ENCODE measurements around the gene TIMM44.
"Not testable (repeated sequence)": the region's sequence is repeated elsewhere in the genome, so short reads cannot be mapped to it uniquely, and the experiment has no call there.

TIMM44 gene

DNA sequence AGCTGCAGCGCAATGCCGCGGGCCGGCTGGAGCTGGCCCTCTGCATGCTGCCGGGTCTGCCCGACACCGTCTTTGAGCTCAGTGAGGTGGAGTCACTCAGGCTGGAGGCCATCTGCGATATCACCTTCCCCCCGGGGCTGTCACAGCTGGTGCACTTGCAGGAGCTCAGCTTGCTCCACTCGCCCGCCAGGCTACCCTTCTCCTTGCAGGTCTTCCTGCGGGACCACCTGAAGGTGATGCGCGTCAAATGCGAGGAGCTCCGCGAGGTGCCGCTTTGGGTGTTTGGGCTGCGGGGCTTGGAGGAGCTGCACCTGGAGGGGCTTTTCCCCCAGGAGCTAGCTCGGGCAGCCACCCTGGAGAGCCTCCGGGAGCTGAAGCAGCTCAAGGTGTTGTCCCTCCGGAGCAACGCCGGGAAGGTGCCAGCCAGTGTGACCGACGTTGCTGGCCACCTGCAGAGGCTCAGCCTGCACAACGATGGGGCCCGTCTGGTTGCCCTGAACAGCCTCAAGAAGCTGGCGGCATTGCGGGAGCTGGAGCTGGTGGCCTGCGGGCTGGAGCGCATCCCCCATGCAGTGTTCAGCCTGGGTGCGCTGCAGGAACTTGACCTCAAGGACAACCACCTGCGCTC is 43.6 kb downstream of the TIMM44 start:
- no peak for DNase-seq (ENCODE audit: low read depth)

DNA sequence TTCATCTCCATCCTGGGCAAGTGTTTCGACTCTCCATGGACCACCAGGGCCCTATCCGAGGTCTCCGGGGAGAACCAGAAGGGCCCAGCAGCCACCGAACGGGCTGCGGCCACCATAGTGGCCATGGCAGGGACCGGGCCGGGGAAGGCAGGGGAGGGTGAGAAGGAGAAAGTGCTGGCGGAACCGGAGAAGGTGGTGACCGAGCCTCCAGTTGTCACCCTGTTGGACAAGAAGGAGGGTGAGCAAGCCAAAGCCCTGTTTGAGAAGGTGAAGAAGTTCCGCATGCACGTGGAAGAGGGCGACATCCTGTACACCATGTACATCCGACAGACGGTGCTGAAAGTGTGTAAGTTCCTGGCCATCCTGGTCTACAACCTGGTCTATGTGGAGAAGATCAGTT is 44.5 kb downstream of the TIMM44 start:
- DNase-seq (ENCODE audit: low read depth), result no peak

DNA sequence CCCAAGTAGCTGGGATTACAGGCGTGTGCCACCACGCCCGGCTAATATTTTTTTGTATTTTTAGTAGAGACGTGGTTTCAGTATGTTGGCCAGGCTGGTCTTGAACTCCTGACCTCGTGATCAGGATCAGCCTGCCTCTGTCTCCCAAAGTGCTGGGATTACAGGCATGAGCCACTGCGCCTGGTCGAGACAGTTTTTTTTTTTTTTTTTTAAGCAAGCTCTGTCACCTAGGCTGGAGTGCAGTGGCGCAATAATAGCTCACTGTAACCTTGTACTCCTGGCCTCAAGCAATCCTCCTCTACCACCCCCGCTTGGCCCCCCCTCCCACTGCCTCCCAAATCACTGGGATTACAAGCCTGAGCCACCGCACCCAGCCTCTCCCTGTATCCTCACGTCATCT is 46.2 kb downstream of the TIMM44 start:
- DNase-seq (ENCODE audit: low read depth), result no peak

DNA sequence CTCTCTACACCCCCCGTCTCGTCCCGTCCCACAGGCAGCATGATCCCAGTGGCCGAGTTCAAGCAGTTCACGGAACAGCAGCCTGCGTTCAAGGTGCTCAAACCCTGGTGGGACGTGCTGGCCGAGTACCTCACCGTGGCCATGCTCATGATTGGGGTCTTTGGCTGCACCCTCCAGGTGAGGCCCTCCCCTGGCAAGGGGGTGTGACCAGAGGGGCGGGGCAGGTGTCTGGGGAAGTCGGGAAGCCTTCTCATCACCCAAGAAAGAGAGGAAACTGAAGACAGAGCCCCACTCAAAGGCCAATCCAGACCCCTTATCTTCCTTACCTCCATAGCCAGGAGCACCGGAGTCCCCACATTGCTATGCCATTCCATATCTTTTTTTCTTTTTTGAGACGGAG is 47.9 kb downstream of the TIMM44 start:
- DNase-seq (ENCODE audit: low read depth), result no peak

DNA sequence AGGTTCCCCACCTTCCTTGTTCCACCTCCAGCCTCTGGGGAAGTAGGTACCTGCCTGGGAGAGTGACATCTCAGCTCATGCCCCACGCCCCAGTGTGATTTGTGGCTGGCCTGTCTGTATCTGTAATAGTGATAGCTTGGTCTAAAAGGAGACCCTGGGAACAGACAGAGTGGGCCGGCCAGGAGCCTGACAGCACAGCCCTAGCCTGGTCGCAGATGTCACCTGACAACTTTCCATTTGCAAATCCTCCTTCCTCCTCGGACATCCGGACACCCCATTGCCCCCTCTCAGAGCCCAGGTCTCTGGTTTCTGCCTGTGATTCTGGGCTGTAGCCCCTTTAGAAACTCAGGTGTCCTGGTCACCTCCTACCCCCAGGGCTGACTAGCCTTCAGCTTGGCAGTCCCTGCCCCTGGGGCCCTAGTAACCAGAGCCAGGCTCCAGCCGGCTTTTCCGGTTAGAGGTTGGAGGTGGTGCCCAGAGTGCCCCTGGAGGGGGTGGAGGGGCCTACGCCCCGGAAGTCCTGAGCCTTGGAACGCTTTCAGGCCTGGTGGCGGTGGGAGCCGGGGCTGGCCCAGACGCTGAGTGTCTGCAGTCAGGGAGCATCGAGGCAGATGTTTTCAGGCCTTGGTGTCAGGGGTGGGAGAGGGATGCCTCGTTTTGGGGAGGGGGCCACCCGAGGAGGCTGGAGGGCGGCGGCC is 48.7 kb downstream of the TIMM44 start:
- DNase-seq (ENCODE audit: low read depth), result no peak

DNA sequence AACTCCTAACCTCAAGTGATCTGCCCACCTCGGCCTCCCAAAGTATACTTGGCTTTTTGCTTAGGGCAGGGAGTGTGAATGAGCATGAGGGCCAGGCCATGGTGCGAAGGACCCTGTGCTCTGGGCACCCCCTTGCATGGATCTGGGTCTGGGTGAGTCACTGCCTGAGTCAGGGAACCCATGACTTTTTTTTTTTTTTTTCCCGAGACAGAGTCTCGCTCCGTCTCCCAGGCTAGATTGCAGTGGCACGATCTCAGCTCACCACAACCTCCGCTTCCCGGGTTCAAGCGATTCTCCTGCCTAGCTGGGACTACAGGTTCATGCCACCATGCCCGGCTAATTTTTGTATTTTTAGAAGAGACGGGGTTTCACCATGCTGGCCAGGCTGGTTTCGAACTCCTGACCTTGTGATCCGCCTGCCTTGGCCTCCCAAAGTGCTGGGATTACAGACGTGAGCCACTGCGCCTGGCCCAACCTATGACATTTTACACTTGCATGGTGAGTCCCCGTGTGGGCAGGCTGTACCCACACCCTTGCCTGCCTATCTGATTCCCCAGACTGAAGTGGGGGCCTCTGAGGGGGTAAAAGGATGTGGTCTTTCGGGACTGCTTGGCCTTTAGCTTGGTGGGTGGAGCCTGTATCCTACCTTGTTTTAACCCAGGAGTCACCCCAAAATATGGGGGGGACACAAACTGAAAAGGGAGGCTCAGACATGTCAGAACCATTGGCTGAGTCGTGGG is 49.9 kb downstream of the TIMM44 start:
- not testable (repeated sequence) for DNase-seq (ENCODE audit: low read depth)

DNA sequence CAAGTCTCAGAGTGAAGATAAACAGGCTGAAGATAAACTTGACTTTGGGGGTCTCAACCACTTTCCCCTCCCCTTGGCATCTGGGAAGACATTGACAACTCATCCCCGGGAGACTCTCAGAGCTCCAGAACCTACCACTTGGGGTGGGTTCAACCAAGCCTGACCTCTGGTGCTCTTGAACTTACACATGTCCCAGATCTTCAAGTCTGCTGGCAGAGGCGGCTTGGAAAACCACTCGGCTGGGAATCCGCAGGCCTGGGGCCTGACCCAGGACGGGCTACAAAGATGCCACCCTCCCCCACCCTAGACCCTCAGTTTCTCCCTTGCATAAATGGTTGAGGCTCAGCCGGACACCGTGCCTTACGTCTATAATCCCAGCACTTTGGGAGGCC is 54.6 kb downstream of the TIMM44 start:
- DNase-seq (ENCODE audit: low read depth), result no peak

DNA sequence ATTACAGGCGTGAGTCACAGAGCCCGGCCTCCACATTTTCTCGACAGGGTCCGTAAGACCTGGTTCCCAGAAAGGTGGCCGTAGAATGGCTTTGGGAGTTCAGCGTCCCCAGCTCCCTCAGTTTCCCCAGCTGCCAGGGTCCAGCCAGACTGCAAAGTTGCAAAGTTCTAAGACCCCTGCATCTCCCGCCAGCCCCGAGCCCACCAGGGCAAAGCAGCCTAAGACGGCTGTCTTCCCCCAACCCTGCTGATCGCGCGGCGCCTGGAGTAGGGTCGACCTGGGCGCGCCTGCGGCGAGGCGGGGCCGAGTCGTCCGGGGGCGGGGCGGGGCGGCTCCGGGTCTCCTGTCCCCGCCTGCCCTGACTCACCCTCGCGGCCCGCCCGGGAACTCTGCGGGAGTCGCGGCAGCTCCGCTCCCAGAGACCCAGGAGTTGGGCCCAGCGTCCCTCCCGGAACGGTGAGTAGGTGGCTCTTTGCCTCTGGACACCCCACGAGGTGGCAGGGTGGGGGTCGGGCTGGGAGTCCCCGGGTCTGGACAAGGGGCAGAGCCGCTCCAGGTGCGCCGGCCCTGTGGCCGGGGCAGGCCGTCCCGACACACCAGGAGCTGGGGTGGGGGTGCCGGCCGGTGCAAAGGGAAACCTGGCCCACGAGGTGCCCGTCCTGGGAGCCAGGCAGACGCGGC is 55.2 kb downstream of the TIMM44 start, which contains the start of gene LRRC8E:
LRRC8E (plus strand) TSS at position 366 of the 681 bp plus-strand sequence. CDS start 7,094 bp downstream, outside the sequence.
- no peak for DNase-seq (ENCODE audit: low read depth)

DNA sequence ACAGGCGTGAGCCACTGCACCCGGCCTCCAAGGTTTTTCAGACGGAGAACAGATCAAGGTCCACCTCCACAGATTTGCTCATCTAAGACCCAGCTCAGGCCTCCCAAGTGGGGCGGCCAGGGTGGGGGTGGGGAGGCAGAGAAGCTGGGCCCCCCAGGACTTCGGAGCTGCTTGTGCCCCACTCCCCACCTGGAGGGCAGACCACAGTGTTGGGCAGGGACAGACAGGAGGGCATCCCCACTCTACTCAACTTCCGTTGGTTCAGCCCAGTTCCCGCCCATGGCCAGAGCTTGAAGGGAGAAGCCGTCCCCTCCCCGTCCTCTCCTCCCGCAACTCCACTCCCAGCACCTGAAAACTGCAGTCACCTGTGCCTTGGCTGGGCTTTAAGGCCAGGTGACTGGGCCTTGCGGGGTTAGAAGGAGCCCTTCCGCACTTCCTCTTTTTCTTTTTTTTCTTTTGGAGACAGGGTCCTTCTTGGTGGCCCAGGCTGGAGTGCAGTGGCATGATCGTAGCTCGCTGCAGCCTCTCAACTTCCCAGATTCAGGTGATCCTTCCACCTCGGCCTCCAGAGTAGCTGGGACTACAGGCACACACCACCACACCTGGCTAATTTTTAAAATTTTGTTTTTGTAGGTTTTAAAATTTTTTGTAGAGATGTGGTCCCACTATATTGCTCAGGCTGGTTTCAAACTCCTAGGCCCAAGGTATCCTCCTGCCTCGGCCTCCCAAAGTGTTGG is 55.9 kb downstream of the TIMM44 start:
- no peak for DNase-seq (ENCODE audit: low read depth)

DNA sequence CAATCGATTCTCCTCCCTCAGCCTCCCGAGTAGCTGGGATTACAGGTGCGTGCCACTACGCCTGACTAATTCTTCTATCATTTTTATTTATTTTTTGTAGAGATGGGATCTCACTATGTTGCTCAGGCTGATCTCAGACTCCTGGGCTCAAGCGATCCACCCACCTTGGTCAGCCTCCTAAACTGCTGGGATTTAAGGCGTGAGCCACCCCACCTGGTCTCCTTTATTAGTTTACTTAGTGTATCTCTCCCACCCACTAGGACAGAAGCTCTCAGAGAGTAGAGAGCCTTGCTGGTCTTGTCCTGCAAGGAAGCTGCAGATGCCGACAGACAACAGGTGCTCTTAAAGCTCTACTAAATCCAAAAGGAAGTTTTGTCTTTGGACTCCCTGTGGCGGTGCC is 57.6 kb downstream of the TIMM44 start:
- DNase-seq (ENCODE audit: low read depth), result no peak

DNA sequence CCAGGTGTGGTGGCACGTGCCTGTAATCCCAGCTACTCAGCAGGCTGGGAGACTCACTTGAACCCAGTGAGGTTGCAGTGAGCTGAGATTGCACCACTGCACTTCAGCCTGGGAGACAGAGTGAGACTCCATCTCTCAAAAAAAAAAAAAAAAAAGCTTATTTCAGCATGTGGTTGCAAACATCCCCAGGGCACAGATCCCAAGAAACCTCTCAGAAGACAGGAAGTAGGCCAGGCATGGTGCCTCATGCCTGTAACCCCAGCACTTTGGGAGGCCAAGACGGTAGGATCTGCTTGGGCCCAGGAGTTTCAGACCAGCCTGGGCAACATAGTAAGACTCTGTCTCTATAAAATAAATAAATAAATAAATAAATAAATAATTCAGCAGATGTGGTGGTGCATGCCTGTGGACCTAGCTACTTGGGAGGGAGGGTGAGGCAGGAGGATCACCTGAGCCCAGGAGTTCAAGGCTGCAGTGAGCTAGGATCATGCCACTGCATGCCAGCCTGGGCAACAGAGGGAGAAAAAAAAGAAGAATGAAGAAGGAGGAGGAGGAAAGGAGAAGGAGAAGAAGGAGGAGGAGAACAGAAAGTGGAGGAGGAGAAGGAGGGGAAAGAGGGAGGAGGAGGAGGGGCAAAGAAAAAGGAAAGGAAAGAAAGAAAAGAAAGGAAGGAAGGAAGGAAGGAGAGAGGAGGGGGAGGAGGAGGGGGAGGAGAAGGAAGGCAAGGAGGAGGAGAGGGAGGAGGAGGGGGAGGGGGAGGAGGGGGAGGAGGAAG is 59.5 kb downstream of the TIMM44 start:
- DNase-seq (ENCODE audit: low read depth), result no peak

DNA sequence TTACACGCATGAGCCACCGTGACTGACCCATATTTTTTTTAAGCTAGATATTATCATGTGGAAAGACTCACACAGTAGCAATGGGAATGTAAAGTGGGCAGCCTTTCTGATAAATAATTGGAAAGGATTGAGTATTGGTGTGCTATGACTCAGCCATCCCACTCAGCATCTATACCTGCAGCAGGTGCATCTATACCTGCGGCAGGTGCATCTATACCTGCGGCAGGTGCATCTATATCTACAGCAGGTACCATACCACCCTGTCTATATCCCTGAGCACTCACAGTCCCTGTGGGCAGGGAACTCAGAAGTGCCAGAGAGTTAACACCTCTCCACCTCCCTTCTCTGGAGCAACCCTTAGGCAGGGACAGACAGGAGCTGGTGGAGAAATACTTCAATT is 60.4 kb downstream of the TIMM44 start:
- DNase-seq (ENCODE audit: low read depth), result no peak

DNA sequence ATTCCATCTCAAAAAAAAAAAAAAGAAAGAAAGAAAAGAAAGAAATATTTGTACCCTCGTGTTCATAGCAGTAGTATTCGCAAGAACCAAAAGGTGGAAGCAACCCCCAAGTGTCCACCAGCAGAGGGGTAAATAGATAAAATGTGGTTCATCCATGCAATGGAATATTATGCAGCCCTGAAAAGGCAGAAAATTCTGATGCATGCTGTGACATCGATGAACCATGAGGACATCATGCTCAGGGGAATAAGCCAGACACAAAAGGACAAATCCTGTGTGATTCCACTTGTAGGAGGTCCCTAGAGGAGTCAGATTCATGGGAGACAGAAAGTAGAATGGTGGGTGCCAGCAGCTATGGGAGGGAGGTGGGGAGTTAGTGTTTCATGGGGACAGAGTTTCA is 61.6 kb downstream of the TIMM44 start:
- no peak for DNase-seq (ENCODE audit: low read depth)

DNA sequence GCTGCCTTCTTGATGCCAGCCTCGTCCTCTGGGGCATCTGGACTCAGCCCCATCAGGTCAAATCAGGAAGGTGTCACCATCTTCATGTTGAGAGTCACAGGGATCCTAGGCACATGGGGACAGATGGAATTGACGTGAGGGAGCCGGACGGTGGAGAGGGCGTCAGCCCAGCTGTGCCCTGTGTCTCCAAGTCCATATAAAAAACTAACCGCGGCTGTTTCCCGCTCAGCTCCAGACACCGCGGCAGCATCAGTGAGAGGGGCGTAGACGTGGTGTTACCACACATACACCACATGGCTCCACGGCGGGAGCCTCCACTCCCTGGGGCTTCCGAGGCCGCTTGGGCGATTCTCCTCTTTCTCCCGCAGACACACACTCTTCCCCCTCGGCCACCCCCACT is 63.6 kb downstream of the TIMM44 start:
- DNase-seq (ENCODE audit: low read depth), result no peak

DNA sequence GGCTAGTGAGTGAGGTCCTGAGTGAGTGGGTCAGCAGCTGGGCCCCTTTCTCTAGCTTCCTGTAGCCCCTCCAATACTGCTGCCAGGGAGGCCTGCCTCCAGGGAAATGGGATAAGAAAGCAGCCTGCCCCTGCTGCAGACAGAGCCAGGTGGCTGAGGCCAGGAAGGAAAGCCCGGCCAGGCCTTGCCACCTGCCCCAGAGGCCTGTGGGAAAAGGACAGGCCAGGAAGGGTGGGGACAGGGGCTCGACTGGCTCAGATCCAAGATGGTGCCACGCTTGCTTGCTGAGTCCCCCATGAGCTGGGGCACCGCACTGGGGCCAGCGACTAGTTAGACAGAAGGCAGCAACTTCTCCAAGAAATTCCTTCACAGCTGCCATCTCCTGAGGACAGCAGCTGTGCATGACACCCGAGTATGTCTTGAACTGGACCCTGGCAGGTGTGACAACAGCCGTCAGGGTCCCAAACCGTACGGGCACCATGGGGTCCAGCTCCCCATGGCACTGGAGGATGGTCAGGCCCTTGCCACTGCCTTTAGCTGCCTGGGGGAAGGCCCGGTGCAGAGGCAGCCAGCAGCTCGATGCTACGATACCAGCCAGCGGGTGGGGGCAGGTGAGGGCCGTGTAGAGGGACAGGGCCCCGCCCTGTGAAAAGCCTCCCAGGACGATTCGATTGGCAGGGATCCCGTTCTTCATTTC is 64.2 kb downstream of the TIMM44 start:
- no peak for DNase-seq (ENCODE audit: low read depth)

DNA sequence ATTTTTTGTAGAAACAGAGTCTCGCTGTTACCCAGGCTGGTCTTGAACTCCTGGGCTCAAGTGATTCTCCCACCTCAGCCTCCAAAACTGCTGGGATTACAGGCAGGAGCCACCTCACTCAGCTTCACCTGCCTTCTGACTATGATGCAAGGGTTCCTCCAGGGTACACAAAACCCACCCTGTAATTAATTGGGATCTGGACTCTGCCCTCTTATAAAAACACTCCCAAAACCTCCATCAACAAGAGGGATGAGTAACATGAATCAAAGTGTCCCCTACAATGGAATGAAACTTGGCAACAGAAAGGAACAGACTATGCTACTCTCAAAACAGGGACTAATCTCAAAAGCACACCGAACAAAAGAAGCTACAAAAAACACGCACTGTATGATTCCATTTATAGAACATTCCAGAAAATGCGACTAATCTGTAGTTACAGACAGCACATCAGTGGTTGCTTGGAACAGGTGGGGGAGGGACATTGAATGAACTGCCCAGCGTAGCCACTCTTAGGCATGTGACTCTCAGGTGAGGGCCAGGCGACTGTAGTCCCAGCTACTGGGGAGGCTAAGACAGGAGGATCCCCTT is 66.1 kb downstream of the TIMM44 start:
- DNase-seq (ENCODE audit: low read depth), result no peak
